ENCODE data around the gene SYT2. TPM values are rescaled to one million over a fixed set of nuclear protein-coding genes. Genes with fewer than 3 reads are reported as not detected.
"Not testable (repeated sequence)": the region's sequence is repeated elsewhere in the genome, so short reads cannot be mapped to it uniquely, and the experiment has no call there.

The SYT2 gene
- total RNA-seq, 1 experiment from 2014 or later = not detected

DNA sequence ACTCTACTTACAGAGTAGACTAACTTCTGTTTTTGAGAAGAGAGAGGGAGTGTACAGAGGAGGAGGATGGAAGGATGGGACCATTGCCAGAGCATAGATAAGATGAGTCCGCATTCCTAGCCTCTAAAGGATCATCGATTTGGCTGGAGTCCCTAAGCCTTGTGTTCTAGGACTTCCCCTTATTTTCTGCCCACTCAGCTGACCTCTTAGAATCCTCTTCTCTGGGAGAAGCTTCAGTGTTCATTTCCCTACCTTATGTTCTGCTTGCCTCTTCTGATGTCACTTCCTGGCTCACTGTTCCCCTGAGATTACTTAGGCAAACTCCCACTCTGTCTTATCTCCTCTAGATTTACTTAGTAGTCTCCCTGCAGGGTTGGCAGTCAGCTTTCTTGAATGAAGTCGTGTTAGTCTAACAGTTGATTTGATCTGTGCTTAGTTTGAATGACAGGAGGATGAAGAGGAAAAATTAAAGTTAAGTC lies 156.7 kb downstream of the SYT2 start:
- H4K20me1 ChIP-seq (ENCODE audit: insufficient read depth) = no peaks in the 10 kb centered on the region
- no peak overlapping the region for H3K4me2 ChIP-seq (ENCODE audit: low read length)
- ATAC-seq (no peak), DNase-seq (ENCODE audit: low read depth, low spot score) (no peak)
- H3K9me3 ChIP-seq (ENCODE audit: control insufficient read depth in 1 of 2, insufficient read depth in 1 of 2, low read depth in 1 of 2, low read length in 2 of 2) = no peaks in the 10 kb centered on the region
- H3K9ac ChIP-seq (ENCODE audit: low read length) = no peak overlapping the region
- no peak overlapping the region for H3K27ac ChIP-seq (ENCODE audit: low read depth, low read length)
- H3K36me3 ChIP-seq (ENCODE audit: control insufficient read depth in 1 of 2, insufficient read depth in 2 of 2, low read length in 2 of 2) = no peaks in the 10 kb centered on the region
- BruUV-seq (replicated peaks) = no TSS peak
- no peak overlapping the region for H3K4me3 ChIP-seq (replicated peaks in 1 of 2; ENCODE audit: low read depth in 1 of 2, low read length in 2 of 2)
- H2AFZ ChIP-seq (ENCODE audit: low read depth, low read length, poor library complexity, severe bottlenecking) = no peak overlapping the region
- no peaks in the 10 kb centered on the region for H3K9me2 ChIP-seq (ENCODE audit: insufficient read depth)
- TF ChIP-seq, protein P1, sequence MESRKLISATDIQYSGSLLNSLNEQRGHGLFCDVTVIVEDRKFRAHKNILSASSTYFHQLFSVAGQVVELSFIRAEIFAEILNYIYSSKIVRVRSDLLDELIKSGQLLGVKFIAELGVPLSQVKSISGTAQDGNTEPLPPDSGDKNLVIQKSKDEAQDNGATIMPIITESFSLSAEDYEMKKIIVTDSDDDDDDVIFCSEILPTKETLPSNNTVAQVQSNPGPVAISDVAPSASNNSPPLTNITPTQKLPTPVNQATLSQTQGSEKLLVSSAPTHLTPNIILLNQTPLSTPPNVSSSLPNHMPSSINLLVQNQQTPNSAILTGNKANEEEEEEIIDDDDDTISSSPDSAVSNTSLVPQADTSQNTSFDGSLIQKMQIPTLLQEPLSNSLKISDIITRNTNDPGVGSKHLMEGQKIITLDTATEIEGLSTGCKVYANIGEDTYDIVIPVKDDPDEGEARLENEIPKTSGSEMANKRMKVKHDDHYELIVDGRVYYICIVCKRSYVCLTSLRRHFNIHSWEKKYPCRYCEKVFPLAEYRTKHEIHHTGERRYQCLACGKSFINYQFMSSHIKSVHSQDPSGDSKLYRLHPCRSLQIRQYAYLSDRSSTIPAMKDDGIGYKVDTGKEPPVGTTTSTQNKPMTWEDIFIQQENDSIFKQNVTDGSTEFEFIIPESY (IDR thresholded peaks at IDR 0.05; ENCODE audit: extremely low read depth, insufficient replicate concordance, low read length) = no peak
- TF ChIP-seq ELF1 (IDR thresholded peaks at IDR 0.05; ENCODE audit: borderline replicate concordance, low read depth) = no peak
- no peak for TF ChIP-seq SRF (IDR thresholded peaks at IDR 0.05; ENCODE audit: low read depth)
- TF ChIP-seq, protein P2, sequence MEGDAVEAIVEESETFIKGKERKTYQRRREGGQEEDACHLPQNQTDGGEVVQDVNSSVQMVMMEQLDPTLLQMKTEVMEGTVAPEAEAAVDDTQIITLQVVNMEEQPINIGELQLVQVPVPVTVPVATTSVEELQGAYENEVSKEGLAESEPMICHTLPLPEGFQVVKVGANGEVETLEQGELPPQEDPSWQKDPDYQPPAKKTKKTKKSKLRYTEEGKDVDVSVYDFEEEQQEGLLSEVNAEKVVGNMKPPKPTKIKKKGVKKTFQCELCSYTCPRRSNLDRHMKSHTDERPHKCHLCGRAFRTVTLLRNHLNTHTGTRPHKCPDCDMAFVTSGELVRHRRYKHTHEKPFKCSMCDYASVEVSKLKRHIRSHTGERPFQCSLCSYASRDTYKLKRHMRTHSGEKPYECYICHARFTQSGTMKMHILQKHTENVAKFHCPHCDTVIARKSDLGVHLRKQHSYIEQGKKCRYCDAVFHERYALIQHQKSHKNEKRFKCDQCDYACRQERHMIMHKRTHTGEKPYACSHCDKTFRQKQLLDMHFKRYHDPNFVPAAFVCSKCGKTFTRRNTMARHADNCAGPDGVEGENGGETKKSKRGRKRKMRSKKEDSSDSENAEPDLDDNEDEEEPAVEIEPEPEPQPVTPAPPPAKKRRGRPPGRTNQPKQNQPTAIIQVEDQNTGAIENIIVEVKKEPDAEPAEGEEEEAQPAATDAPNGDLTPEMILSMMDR (IDR thresholded peaks at IDR 0.05 in 2 of 3, conservative IDR thresholded peaks at IDR 0.05 in 1 of 3; ENCODE audit: borderline replicate concordance in 1 of 3, insufficient read depth in 1 of 3, low read depth in 2 of 3, low read length in 2 of 3) = no peak
- TF ChIP-seq, protein P3, sequence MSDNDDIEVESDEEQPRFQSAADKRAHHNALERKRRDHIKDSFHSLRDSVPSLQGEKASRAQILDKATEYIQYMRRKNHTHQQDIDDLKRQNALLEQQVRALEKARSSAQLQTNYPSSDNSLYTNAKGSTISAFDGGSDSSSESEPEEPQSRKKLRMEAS (IDR thresholded peaks at IDR 0.05) = no peak
- TF ChIP-seq EZH2phosphoT487 (IDR thresholded peaks at IDR 0.05; ENCODE audit: borderline replicate concordance) = no peak
- ChIA-PET RAD21 (ENCODE audit: low non-redundant PET in 1 of 2, low total read pairs in 2 of 2, uncharacterized antibody in 2 of 2, unreplicated experiment in 2 of 2) (no interaction called here), POLR2A (no interaction called here), CTCF (no interaction called here)
- no peaks in the 10 kb centered on the region for H3K4me1 ChIP-seq (ENCODE audit: control insufficient read depth in 1 of 2, insufficient read depth in 2 of 2, low read length in 2 of 2)
- intact Hi-C loops (cut with micrococcal nuclease) = no loop called here
- H3K27me3 ChIP-seq (ENCODE audit: insufficient read depth, low read length) = no peaks in the 10 kb centered on the region
- H3K79me2 ChIP-seq (ENCODE audit: insufficient read depth, low read length) = no peaks in the 10 kb centered on the region

- not testable (repeated sequence) for ATAC-seq; BruUV-seq (replicated peaks)
Measured at GRCh38 chr1:202553078-202553477, 157.2 kb downstream of the SYT2 start.

GRCh38 chr1:202552615-202553014 lies 157.6 kb downstream of the SYT2 start:
- H3K9me2 ChIP-seq (ENCODE audit: insufficient read depth); H3K27me3 ChIP-seq (ENCODE audit: insufficient read depth, low read length); H3K4me2 ChIP-seq (ENCODE audit: low read length); H3K27ac ChIP-seq (ENCODE audit: low read depth, low read length); H4K20me1 ChIP-seq (ENCODE audit: insufficient read depth); H3K4me1 ChIP-seq (ENCODE audit: control insufficient read depth in 1 of 2, insufficient read depth in 2 of 2, low read length in 2 of 2); intact Hi-C loops (cut with micrococcal nuclease); ATAC-seq; H2AFZ ChIP-seq (ENCODE audit: low read depth, low read length, poor library complexity, severe bottlenecking); H3K9me3 ChIP-seq (ENCODE audit: control insufficient read depth in 1 of 2, insufficient read depth in 1 of 2, low read depth in 1 of 2, low read length in 2 of 2); POLR2A ChIA-PET; H3K36me3 ChIP-seq (ENCODE audit: control insufficient read depth in 1 of 2, insufficient read depth in 2 of 2, low read length in 2 of 2); H3K79me2 ChIP-seq (ENCODE audit: insufficient read depth, low read length); CTCF ChIA-PET; H3K4me3 ChIP-seq (replicated peaks in 1 of 2; ENCODE audit: low read depth in 1 of 2, low read length in 2 of 2); BruUV-seq (replicated peaks); DNase-seq (ENCODE audit: low read depth, low spot score); H3K9ac ChIP-seq (ENCODE audit: low read length); RAD21 ChIA-PET (ENCODE audit: low non-redundant PET in 1 of 2, low total read pairs in 2 of 2, uncharacterized antibody in 2 of 2, unreplicated experiment in 2 of 2): not testable (repeated sequence)

More at GRCh38 chr1:202553078-202553477, 157.2 kb downstream of the SYT2 start:
- H2AFZ ChIP-seq (ENCODE audit: low read depth, low read length, poor library complexity, severe bottlenecking); RAD21 ChIA-PET (ENCODE audit: low non-redundant PET in 1 of 2, low total read pairs in 2 of 2, uncharacterized antibody in 2 of 2, unreplicated experiment in 2 of 2); H3K79me2 ChIP-seq (ENCODE audit: insufficient read depth, low read length); H3K9ac ChIP-seq (ENCODE audit: low read length); H3K27me3 ChIP-seq (ENCODE audit: insufficient read depth, low read length); CTCF ChIA-PET; POLR2A ChIA-PET; intact Hi-C loops (cut with micrococcal nuclease); H3K36me3 ChIP-seq (ENCODE audit: control insufficient read depth in 1 of 2, insufficient read depth in 2 of 2, low read length in 2 of 2); H3K27ac ChIP-seq (ENCODE audit: low read depth, low read length); H3K4me3 ChIP-seq (replicated peaks in 1 of 2; ENCODE audit: low read depth in 1 of 2, low read length in 2 of 2); H3K9me3 ChIP-seq (ENCODE audit: control insufficient read depth in 1 of 2, insufficient read depth in 1 of 2, low read depth in 1 of 2, low read length in 2 of 2); H3K4me2 ChIP-seq (ENCODE audit: low read length); H4K20me1 ChIP-seq (ENCODE audit: insufficient read depth); H3K4me1 ChIP-seq (ENCODE audit: control insufficient read depth in 1 of 2, insufficient read depth in 2 of 2, low read length in 2 of 2); H3K9me2 ChIP-seq (ENCODE audit: insufficient read depth); DNase-seq (ENCODE audit: low read depth, low spot score): not testable (repeated sequence)
